NAMALWA (cell line): Measurements from ENCODE around the gene SH3BP2.
A peak's percentile ranks its signal among the peaks of the same experiment; 100 is the strongest.

Experiments used
- DNase-seq: peaks from one replicate; pipeline ENCODE4 v3.0.0-alpha.2; 2015; ENCODE audit warnings: low spot score

SH3BP2 gene

GRCh38 chr4:2792711-2793585 is at the start of gene SH3BP2:
TSS of gene SH3BP2 (plus strand) at chr4:2793085. CDS start at chr4:2820618, 27,533 bp downstream.
- peak; percentile 72 for DNase-seq

GRCh38 chr4:2743518-2744445 is 49.1 kb upstream of the SH3BP2 start:
- DNase-seq: no peak

- no peak for DNase-seq
Observed at GRCh38 chr4:2744576-2745270, 48.2 kb upstream of the SH3BP2 start.

GRCh38 chr4:2745516-2745915 is 47.4 kb upstream of the SH3BP2 start:
- no peak for DNase-seq

GRCh38 chr4:2745981-2746806 is 46.7 kb upstream of the SH3BP2 start:
- DNase-seq: peak; percentile 93

GRCh38 chr4:2746891-2747695 is 45.8 kb upstream of the SH3BP2 start:
- DNase-seq: no peak

GRCh38 chr4:2750719-2751605 is 41.9 kb upstream of the SH3BP2 start:
- no peak for DNase-seq

GRCh38 chr4:2753436-2753835 is 39.4 kb upstream of the SH3BP2 start:
- no peak for DNase-seq

GRCh38 chr4:2754848-2755819 is 37.8 kb upstream of the SH3BP2 start:
- DNase-seq: no peak

GRCh38 chr4:2755821-2756690 is 36.8 kb upstream of the SH3BP2 start, which contains the start of gene TNIP2:
TSS of gene TNIP2 (minus strand) at chr4:2756336. CDS start at chr4:2756289, 47 bp downstream.
- DNase-seq: peak; percentile 67

GRCh38 chr4:2756691-2757350 is 36.1 kb upstream of the SH3BP2 start:
- no peak for DNase-seq

- DNase-seq: no peak
Observed at GRCh38 chr4:2757426-2757825, 35.5 kb upstream of the SH3BP2 start.

- DNase-seq: no peak
Observed at GRCh38 chr4:2761035-2761923, 31.6 kb upstream of the SH3BP2 start.

- DNase-seq: no peak
Observed at GRCh38 chr4:2762048-2762447, 30.8 kb upstream of the SH3BP2 start.
